ENCODE results near the gene CACNA1G. TPM values are rescaled to one million over a fixed set of nuclear protein-coding genes. Genes with fewer than 3 reads are reported as not detected.

CACNA1G gene
- total RNA-seq, 1 experiment from 2014 or later, result 0.04 TPM

- Histone ChIP-seq H3K9ac (ENCODE audit: low read length) (no peak overlapping the region), H3K36me3 (ENCODE audit: low read depth, low read length) (no peaks in the 10 kb centered on the region), H4K20me1 (ENCODE audit: low read length) (no peaks in the 10 kb centered on the region), H3K4me1 (ENCODE audit: insufficient read depth, low read length) (peaks cover 12% of the 10 kb centered on the region), H3K9me2 (replicated peaks; ENCODE audit: low read length) (no peaks in the 10 kb centered on the region), H2AFZ (ENCODE audit: low read length) (no peak overlapping the region), H3K79me2 (ENCODE audit: low read length) (no peaks in the 10 kb centered on the region), H3K4me2 (ENCODE audit: low read length) (no peak overlapping the region), H3F3A (ENCODE audit: low read length, unreplicated experiment) (no peaks in the 10 kb centered on the region), H3K4me3 (ENCODE audit: low read length) (no peak overlapping the region), H3K27me3 (ENCODE audit: low read length) (peaks cover 20% of the 10 kb centered on the region), H3K9me3 (ENCODE audit: low read length) (no peaks in the 10 kb centered on the region), H3K27ac (ENCODE audit: low read length) (no peak overlapping the region)
- DNase-seq, result no peak
- no peak for ATAC-seq
- no TSS peak for BruUV-seq (replicated peaks)
- intact Hi-C loops (cut with micrococcal nuclease), result no loop called here
- TF ChIP-seq, protein P1, sequence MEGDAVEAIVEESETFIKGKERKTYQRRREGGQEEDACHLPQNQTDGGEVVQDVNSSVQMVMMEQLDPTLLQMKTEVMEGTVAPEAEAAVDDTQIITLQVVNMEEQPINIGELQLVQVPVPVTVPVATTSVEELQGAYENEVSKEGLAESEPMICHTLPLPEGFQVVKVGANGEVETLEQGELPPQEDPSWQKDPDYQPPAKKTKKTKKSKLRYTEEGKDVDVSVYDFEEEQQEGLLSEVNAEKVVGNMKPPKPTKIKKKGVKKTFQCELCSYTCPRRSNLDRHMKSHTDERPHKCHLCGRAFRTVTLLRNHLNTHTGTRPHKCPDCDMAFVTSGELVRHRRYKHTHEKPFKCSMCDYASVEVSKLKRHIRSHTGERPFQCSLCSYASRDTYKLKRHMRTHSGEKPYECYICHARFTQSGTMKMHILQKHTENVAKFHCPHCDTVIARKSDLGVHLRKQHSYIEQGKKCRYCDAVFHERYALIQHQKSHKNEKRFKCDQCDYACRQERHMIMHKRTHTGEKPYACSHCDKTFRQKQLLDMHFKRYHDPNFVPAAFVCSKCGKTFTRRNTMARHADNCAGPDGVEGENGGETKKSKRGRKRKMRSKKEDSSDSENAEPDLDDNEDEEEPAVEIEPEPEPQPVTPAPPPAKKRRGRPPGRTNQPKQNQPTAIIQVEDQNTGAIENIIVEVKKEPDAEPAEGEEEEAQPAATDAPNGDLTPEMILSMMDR (conservative IDR thresholded peaks at IDR 0.05; ENCODE audit: low read depth, low read length), result no peak
- TF ChIP-seq EZH2phosphoT487 (IDR thresholded peaks at IDR 0.05; ENCODE audit: borderline replicate concordance, low read length), result no peak
- TF ChIP-seq EZH2 (IDR thresholded peaks at IDR 0.05; ENCODE audit: low read length, unreplicated experiment), result no peak
- CTCF ChIA-PET, result no interaction called here
- POLR2A ChIA-PET (ENCODE audit: unreplicated experiment), result no interaction called here
These were observed 2.4 kb upstream of the CACNA1G start for GRCh38 chr17:50558091-50558490.

GRCh38 chr17:50558581-50558940 lies 2.0 kb upstream of the CACNA1G start:
- BruUV-seq (replicated peaks), result no TSS peak
- Histone ChIP-seq H3K79me2 (ENCODE audit: low read length) (no peaks in the 10 kb centered on the region), H3K9me3 (ENCODE audit: low read length) (no peaks in the 10 kb centered on the region), H3K4me1 (ENCODE audit: insufficient read depth, low read length) (peaks cover 12% of the 10 kb centered on the region), H3K9me2 (replicated peaks; ENCODE audit: low read length) (no peaks in the 10 kb centered on the region), H3K27ac (ENCODE audit: low read length) (no peak overlapping the region), H4K20me1 (ENCODE audit: low read length) (no peaks in the 10 kb centered on the region), H3K4me3 (ENCODE audit: low read length) (no peak overlapping the region), H2AFZ (ENCODE audit: low read length) (no peak overlapping the region), H3K27me3 (ENCODE audit: low read length) (peaks cover 24% of the 10 kb centered on the region), H3K9ac (ENCODE audit: low read length) (no peak overlapping the region), H3K4me2 (ENCODE audit: low read length) (no peak overlapping the region), H3K36me3 (ENCODE audit: low read depth, low read length) (no peaks in the 10 kb centered on the region), H3F3A (ENCODE audit: low read length, unreplicated experiment) (no peaks in the 10 kb centered on the region)
- ChIA-PET CTCF (no interaction called here), POLR2A (ENCODE audit: unreplicated experiment) (no interaction called here)
- intact Hi-C loops (cut with micrococcal nuclease), result no loop called here
- ATAC-seq, result no peak
- TF ChIP-seq EZH2phosphoT487 (IDR thresholded peaks at IDR 0.05; ENCODE audit: borderline replicate concordance, low read length) (no peak), EZH2 (IDR thresholded peaks at IDR 0.05; ENCODE audit: low read length, unreplicated experiment) (no peak)
- TF ChIP-seq, protein P1 (conservative IDR thresholded peaks at IDR 0.05; ENCODE audit: low read depth, low read length), result no peak
- DNase-seq, result no peak

GRCh38 chr17:50558941-50559614 lies 1.4 kb upstream of the CACNA1G start:
- Histone ChIP-seq H3K9me2 (replicated peaks; ENCODE audit: low read length) (no peaks in the 10 kb centered on the region), H3K27ac (ENCODE audit: low read length) (no peak overlapping the region), H3K9me3 (ENCODE audit: low read length) (no peaks in the 10 kb centered on the region), H3K4me2 (ENCODE audit: low read length) (no peak overlapping the region), H3K9ac (ENCODE audit: low read length) (no peak overlapping the region), H3K4me3 (ENCODE audit: low read length) (no peak overlapping the region), H3K4me1 (ENCODE audit: insufficient read depth, low read length) (peaks cover 12% of the 10 kb centered on the region), H3F3A (ENCODE audit: low read length, unreplicated experiment) (no peaks in the 10 kb centered on the region), H3K79me2 (ENCODE audit: low read length) (no peaks in the 10 kb centered on the region), H3K27me3 (ENCODE audit: low read length) (peaks cover 29% of the 10 kb centered on the region), H3K36me3 (ENCODE audit: low read depth, low read length) (no peaks in the 10 kb centered on the region), H2AFZ (ENCODE audit: low read length) (no peak overlapping the region), H4K20me1 (ENCODE audit: low read length) (no peaks in the 10 kb centered on the region)
- CTCF ChIA-PET, result no interaction called here
- POLR2A ChIA-PET (ENCODE audit: unreplicated experiment), result interaction anchor here (0.5 kb wide), 1 partner anchor 136 kb away, joined by 3 read pairs; no protein-coding TSS in a partner anchor
- ATAC-seq (no peak), DNase-seq (no peak)
- intact Hi-C loops (cut with micrococcal nuclease), result no loop called here
- BruUV-seq (replicated peaks), result no TSS peak
- TF ChIP-seq EZH2 (IDR thresholded peaks at IDR 0.05; ENCODE audit: low read length, unreplicated experiment) (no peak), EZH2phosphoT487 (IDR thresholded peaks at IDR 0.05; ENCODE audit: borderline replicate concordance, low read length) (no peak)
- TF ChIP-seq, protein P1 (conservative IDR thresholded peaks at IDR 0.05; ENCODE audit: low read depth, low read length), result no peak

All from PC-3 (cell line).